ENCODE data around the gene CNKSR3.

Gene CNKSR3

DNA sequence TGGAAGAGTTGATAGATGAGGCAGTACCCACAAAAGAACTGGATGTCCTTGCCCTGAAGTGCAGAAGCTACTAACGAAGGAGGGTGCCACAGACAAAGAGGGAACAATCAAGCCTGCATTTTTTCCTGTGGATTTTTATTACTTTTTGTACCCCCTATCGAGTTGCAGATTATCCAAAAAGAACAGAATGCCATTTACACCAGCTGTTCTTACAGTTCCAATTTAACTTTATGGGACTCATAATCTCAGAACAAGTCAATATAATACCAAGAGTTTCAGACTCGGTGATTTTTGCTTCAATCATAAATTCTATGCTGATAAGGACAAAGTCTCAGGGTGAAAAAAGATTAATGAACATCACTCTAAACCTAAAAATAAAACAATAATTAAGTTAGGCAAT, 4.0 kb upstream of the CNKSR3 start:
- H3K9me3 Mint-ChIP-seq (ENCODE audit: low read depth): no peaks in the 10 kb centered on the region
- no peak overlapping the region for H3K4me3 Mint-ChIP-seq
- H3K4me1 Mint-ChIP-seq (ENCODE audit: low read depth): peaks cover 6% of the 10 kb centered on the region
- H3K27me3 Mint-ChIP-seq: peaks cover 23% of the 10 kb centered on the region
- no peak overlapping the region for H3K27ac Mint-ChIP-seq
- H3K36me3 Mint-ChIP-seq: no peaks in the 10 kb centered on the region

DNA sequence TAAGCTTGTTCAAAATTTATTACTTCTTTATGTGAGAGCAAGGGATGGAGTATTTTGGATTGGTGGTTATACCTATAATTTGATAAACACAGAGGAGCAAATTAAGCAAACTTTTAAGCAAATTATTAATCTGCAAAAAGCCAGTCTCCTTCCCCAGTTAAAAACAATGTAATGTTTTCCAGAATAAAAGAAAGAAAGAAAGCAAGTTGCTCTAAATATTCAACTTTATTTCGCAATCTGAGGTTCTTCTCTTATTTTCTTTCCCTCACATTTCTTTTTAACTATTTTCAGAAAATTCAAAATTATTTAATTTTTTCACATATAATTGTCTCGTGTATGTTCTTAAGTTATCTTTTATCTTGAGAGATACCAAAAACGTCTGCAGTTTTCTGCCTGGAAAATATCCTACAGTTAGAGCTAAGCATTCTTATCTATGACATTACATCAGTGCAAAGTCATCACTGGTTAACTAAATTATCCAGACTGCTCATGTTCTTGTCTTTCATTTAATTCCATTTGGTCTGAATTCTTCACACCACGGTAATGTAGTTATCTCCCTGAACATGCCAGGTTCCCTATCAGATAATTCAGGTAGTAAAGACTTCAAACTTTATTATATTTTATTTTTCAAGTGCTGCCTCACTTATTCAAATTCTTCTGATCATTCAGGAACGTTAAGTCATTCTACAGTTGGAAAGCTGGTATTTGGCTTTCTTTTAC, 3.3 kb upstream of the CNKSR3 start:
- Mint-ChIP-seq H3K27me3 (peaks cover 23% of the 10 kb centered on the region), H3K9me3 (ENCODE audit: low read depth) (no peaks in the 10 kb centered on the region), H3K36me3 (no peaks in the 10 kb centered on the region), H3K27ac (no peak overlapping the region), H3K4me3 (no peak overlapping the region), H3K4me1 (ENCODE audit: low read depth) (peaks cover 11% of the 10 kb centered on the region)

DNA sequence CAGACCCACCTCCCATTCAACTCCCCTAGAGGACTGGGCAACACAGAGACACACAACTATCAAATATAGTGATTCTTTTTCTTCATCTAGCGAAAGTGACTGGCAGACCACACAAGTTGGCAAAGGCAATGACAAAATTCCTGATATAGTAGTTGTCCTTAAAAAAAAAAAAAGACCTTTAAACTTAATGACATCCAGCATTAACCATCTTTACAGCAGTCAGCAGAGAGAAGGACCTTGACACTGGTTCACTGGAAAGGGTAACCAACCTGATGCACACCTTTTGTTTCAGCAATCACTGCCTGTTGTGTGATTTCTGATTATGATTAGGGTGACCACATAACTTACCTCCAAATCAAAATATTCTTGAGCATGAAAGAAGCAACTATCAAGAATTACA, 1.7 kb upstream of the CNKSR3 start:
- Mint-ChIP-seq H3K4me3 (no peak overlapping the region), H3K36me3 (no peaks in the 10 kb centered on the region), H3K9me3 (ENCODE audit: low read depth) (no peaks in the 10 kb centered on the region), H3K27me3 (peaks cover 34% of the 10 kb centered on the region), H3K4me1 (ENCODE audit: low read depth) (peaks cover 12% of the 10 kb centered on the region), H3K27ac (no peak overlapping the region)

DNA sequence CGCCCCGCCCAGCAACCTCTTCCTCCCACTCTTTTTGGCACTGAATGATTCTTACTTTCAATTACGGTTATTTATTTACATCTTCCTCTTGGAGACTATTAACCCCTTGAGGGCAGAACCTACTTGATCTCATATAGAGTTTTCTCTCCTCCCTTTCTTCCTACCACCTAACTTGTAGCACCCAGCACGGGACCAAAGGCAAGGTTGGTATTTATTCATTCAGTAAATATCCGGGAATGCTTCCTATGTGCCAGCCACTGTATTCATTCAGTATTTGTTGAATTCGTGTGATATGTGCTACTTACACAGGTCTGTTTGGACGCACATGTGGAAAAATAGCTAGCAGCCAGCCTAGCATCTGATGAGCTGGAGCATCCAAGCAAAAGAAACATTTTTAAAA, 1.3 kb upstream of the CNKSR3 start:
- no peak overlapping the region for H3K27ac Mint-ChIP-seq
- no peaks in the 10 kb centered on the region for H3K36me3 Mint-ChIP-seq
- H3K4me3 Mint-ChIP-seq: peak overlapping the region; percentile 58
- H3K9me3 Mint-ChIP-seq (ENCODE audit: low read depth): no peaks in the 10 kb centered on the region
- H3K4me1 Mint-ChIP-seq (ENCODE audit: low read depth): peaks cover 12% of the 10 kb centered on the region
- H3K27me3 Mint-ChIP-seq: peaks cover 34% of the 10 kb centered on the region

DNA sequence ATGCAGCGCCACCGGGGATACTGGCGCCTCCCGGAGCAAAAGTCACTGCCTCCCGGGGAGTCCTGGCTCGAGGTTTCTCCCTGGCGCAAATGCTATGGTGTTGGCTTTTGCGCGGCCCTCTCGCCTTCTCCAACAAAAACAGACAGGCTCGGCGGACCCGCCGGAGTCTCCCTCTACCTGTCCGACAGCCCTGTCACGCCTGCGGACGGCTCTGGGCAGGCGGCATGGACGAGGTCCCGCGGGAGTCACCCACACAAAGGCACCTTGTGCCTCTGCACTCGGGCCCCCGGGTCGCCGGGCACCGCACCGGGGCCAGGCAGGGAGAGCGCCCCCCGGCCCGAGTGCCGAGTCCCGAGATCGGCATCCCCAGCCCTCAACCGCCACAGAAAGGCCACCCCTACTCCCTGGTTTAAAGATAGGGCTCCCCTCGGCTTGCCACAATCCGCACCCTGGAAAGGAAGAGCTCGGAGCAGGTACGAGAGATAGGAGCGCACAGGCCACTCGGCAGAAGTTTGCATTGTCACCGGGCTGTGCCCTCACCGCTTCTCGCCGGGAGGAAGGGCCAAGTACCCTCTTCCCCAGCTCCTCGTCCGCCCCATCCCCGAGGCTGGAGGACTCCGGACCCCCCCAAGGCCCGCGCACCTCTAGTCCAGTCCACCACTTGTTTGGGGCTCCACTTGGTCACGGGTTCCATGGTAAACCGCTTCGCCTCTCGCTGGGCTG, 903 bp downstream of the CNKSR3 start:
- Mint-ChIP-seq H3K4me3 (peak overlapping the region; percentile 36), H3K27me3 (peaks cover 29% of the 10 kb centered on the region)

DNA sequence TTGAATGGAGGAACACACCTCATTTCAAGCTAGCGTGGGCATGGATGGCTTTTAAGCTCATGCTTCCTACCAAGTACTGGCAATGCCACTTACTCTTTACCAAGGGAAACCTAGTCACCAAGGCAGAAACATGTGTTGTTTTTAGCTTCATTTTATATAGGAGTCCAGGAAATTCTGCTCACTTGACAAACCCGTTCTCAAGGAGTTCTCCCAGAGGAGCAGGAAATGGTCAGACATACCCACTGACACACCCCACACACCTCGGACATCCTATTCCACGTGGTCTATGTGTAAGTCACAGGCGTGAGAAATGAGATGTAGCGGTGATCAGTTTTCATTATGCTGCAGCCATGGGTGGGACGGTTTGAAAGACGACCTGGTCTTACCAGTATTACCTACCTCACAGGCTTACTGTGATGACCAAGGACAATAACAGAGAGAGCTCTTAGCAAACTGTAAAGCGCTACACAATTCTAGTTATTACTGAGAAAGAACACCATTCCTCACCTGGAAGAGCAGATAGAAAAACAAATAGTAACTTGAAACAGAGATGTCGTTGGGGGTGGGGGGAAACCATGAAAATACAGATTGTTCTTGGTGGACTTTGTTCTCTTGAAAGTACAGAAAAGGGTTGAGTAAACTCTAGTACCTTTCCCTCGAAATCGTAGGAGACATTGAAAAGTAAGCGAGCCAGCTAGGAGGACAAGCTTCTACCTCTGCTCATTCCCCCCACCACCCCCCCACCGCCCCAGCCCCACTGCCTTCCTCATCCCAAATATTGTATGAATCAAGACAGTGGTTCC, 1.7 kb downstream of the CNKSR3 start:
- Mint-ChIP-seq H3K9me3 (ENCODE audit: low read depth) (no peaks in the 10 kb centered on the region), H3K27ac (no peak overlapping the region), H3K4me1 (ENCODE audit: low read depth) (peaks cover 12% of the 10 kb centered on the region), H3K36me3 (no peaks in the 10 kb centered on the region), H3K4me3 (peak overlapping the region; percentile 67), H3K27me3 (peaks cover 30% of the 10 kb centered on the region)

More for the DNA sequence above, 903 bp downstream of the CNKSR3 start:
- no peak overlapping the region for H3K27ac Mint-ChIP-seq
- no peaks in the 10 kb centered on the region for H3K9me3 Mint-ChIP-seq (ENCODE audit: low read depth)
- peaks cover 12% of the 10 kb centered on the region for H3K4me1 Mint-ChIP-seq (ENCODE audit: low read depth)
- no peaks in the 10 kb centered on the region for H3K36me3 Mint-ChIP-seq

DNA sequence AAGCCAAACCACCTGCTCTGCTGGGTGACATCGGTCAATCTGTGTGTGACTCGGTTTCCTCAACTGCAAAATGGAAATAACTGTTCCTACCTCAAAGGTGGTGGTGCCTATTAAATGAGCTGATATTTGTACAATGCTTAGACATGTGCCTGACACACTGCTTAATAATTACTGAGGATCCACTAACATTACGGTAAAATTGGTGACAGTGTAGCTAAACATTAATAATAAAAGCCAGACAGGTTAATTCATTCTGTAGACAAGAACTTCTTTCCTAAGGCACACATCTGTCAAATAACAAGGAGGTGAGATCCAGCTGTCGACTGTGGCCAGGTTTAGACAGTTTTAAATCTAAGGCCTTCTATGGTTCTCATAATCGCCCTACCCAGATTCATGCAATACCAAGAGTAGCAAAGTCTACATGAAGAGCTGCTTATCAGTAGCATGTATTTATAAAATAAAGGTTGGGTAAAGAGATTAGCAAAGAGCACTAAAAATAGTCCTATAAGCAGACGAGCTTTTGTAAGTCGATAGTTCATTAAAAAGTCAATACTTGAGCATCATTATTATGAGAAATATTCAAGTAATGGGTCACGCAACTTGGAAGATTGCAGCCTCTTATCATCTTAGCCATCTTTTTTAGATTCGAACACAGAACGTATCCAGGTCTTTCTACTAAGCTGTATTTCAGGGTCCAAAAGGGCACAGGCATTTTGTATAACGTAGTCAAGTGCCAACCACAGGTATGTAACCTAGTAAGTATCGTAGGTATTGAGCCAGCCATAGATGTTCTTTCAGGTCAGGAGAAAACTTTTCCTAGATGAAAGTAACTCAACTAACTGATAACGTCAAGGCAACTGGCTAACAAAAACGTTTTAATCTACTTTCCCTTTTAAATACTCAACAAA, 3.2 kb downstream of the CNKSR3 start:
- Mint-ChIP-seq H3K36me3 (no peaks in the 10 kb centered on the region), H3K27me3 (peaks cover 22% of the 10 kb centered on the region), H3K9me3 (ENCODE audit: low read depth) (no peaks in the 10 kb centered on the region), H3K4me3 (no peak overlapping the region), H3K4me1 (ENCODE audit: low read depth) (peaks cover 12% of the 10 kb centered on the region), H3K27ac (no peak overlapping the region)

DNA sequence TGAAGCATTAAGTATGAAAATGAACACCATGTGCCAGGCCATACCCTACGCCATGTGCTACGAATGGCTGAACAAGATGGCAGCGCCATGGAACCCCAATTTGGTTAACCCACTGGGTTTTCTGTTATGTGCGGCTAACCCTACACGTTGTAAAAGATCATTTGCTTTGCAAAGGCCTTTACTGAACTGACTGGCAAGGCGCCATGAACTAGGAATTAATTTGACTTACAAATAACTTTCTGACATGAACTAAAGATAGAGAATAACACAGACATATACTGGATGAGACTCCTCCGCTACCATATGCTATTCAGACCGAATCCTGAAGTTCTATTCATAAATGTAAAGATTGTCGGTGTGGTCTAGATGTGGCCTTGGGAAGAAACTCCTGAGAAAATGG, 3.9 kb downstream of the CNKSR3 start:
- H3K27ac Mint-ChIP-seq: no peak overlapping the region
- H3K4me3 Mint-ChIP-seq: no peak overlapping the region
- H3K9me3 Mint-ChIP-seq (ENCODE audit: low read depth): no peaks in the 10 kb centered on the region
- H3K36me3 Mint-ChIP-seq: no peaks in the 10 kb centered on the region
- H3K4me1 Mint-ChIP-seq (ENCODE audit: low read depth): peaks cover 10% of the 10 kb centered on the region
- H3K27me3 Mint-ChIP-seq: peaks cover 15% of the 10 kb centered on the region

DNA sequence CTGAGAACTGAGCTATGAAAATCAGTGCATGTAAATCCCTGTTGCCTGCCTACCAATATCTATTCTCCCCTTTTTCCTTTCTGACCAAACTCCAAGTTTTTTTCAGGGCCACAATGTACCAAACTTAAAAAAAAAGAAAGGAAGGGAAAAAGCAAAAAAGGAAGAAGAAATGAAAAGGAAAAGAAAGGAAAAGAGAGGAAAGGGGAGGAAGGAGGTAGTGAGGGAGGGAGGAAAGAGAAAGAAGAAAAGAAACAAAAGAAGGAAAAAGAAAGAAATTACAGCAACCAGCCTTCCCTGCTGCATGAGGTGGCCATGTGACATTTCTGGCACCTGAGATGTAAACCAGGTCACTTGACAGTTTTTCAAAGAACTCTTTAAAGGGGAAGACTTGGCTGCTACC, 4.4 kb downstream of the CNKSR3 start:
- no peaks in the 10 kb centered on the region for H3K36me3 Mint-ChIP-seq
- no peak overlapping the region for H3K27ac Mint-ChIP-seq
- H3K4me3 Mint-ChIP-seq: no peak overlapping the region
- H3K4me1 Mint-ChIP-seq (ENCODE audit: low read depth): peaks cover 10% of the 10 kb centered on the region
- H3K9me3 Mint-ChIP-seq (ENCODE audit: low read depth): no peaks in the 10 kb centered on the region
- H3K27me3 Mint-ChIP-seq: peaks cover 15% of the 10 kb centered on the region

DNA sequence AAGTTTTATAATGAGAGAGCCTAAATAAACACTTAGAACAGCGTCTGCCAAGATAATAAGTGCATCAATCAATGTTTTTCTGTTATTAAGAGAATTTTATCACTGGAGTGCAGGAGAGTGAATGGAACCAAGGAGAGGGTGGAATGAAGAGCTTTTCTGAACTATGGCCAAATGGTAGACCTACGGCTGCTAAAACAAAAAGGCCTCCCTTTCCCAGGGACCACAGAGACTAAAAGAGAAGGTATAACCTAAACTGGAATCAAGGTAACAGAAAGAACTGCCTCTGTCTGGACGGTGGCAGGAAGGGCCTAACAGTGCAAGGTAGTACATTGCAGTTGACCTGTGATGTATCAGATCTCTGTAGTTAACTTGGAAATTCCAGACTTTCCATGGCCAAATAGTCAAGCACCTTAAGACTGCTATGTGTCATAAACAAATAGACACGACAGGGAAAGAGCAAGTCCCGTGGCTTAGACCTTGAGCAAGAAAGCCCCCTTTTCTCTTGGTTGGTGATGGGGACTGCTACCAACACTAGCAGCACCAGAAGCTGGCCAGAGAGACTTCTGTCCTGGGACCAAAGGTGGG, 5.5 kb downstream of the CNKSR3 start:
- H3K27me3 Mint-ChIP-seq: peaks cover 14% of the 10 kb centered on the region
- H3K4me3 Mint-ChIP-seq: no peak overlapping the region
- peaks cover 7% of the 10 kb centered on the region for H3K4me1 Mint-ChIP-seq (ENCODE audit: low read depth)
- H3K9me3 Mint-ChIP-seq (ENCODE audit: low read depth): no peaks in the 10 kb centered on the region
- H3K36me3 Mint-ChIP-seq: no peaks in the 10 kb centered on the region
- H3K27ac Mint-ChIP-seq: no peak overlapping the region

DNA sequence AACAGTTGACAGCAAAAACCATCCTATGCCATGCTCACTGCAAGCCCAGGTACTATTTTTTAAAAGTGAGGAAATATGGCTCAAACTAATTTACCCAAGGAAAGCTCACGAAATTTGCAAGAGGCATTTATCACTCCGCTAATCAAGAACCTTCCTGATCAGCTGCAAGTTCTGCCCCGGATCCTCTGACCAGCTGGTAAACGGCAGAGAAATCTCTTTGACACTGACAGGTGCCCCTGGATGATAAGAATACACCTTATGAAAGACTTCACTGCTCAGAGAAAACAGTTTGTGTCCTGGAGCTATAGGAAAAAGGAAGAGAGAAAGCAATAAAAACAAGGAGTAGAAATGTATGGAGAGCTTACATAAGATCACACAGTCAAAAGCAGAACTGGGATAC, 6.4 kb downstream of the CNKSR3 start:
- Mint-ChIP-seq H3K27me3 (peaks cover 14% of the 10 kb centered on the region), H3K4me3 (no peak overlapping the region), H3K9me3 (ENCODE audit: low read depth) (no peaks in the 10 kb centered on the region), H3K36me3 (no peaks in the 10 kb centered on the region), H3K27ac (no peak overlapping the region), H3K4me1 (ENCODE audit: low read depth) (peaks cover 5% of the 10 kb centered on the region)

DNA sequence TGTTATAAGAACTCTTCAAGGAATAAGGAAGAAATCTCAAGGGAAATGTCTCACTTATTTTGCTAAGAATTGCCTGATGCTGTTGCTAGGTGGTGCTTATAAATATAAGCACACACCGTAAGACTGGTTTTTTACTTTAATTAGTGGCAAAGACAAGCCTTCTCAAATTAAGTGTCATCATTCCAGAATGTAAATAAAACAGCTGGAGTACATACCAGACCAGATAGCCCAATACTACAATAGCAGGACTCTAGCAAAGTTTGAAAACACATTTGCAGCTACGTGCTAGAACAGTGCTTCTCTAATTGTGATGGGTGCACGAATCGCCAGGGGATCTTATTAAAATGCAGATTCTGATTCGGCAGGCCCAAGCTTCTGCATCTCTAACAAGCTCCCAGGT, 6.8 kb downstream of the CNKSR3 start:
- no peak overlapping the region for H3K4me3 Mint-ChIP-seq
- no peaks in the 10 kb centered on the region for H3K9me3 Mint-ChIP-seq (ENCODE audit: low read depth)
- H3K4me1 Mint-ChIP-seq (ENCODE audit: low read depth): peaks cover under 1% of the 10 kb centered on the region
- no peak overlapping the region for H3K27ac Mint-ChIP-seq
- H3K36me3 Mint-ChIP-seq: no peaks in the 10 kb centered on the region
- peaks cover 11% of the 10 kb centered on the region for H3K27me3 Mint-ChIP-seq

DNA sequence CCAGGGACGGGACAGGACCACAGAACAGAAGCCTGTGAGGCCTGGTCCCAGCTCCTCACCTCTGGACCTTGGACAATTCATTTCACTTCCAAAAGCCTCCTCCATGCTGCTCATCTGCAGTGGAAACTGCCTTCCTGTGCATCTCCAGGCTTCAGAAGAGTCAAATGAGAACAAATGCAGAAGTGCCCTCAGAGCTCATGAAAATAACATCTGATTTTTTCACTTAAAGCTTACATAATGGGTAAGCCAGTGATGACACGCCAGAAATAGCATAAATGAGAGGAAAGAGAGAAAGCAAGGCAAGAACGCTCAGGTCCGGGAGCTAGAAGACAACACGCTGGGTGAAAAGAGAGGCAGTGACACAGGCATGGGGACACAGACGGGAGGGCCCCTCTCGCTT, 7.9 kb downstream of the CNKSR3 start:
- no peak overlapping the region for H3K4me3 Mint-ChIP-seq
- peaks cover 2% of the 10 kb centered on the region for H3K27me3 Mint-ChIP-seq
- H3K9me3 Mint-ChIP-seq (ENCODE audit: low read depth): no peaks in the 10 kb centered on the region
- H3K27ac Mint-ChIP-seq: no peak overlapping the region
- H3K4me1 Mint-ChIP-seq (ENCODE audit: low read depth): no peaks in the 10 kb centered on the region
- H3K36me3 Mint-ChIP-seq: no peaks in the 10 kb centered on the region

DNA sequence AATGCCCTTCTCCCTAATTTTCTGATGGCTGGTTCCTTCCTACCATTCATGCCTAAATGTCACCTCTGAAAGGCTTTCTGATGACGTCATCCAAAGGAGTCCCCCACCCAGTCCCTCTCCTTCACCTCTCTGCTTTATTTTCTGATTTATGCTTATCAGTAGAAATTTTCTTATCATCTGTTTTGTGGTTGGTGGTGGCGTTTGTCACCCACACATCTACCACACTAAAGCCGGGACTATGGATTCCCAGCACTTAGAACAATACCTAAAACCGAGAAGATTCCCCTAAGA, 9.0 kb downstream of the CNKSR3 start:
- H3K4me1 Mint-ChIP-seq (ENCODE audit: low read depth): no peaks in the 10 kb centered on the region
- H3K9me3 Mint-ChIP-seq (ENCODE audit: low read depth): no peaks in the 10 kb centered on the region
- no peak overlapping the region for H3K4me3 Mint-ChIP-seq
- peaks cover 1% of the 10 kb centered on the region for H3K27me3 Mint-ChIP-seq
- H3K36me3 Mint-ChIP-seq: no peaks in the 10 kb centered on the region
- H3K27ac Mint-ChIP-seq: no peak overlapping the region
